SK-N-SH treated with all-trans-retinoic acid at 6 μM for 48 hours (cell line): Measurements from ENCODE around the gene GNPAT.

Experiments
- ATAC-seq: fragments of 200-7000 bp; cut with Tn5 transposase; 3 replicates; pipeline ENCODE4 v1.9.1; 2020; ENCODE audit warnings: mild to moderate bottlenecking, moderate library complexity
- BACH2 ChIP-seq: fragments of 250-450 bp; sonication (Bioruptor Pico); IDR thresholded peaks from 2 replicates; pipeline ENCODE4 v1.9.0; 2021; ENCODE audit warnings: mild to moderate bottlenecking, borderline replicate concordance
- CSDC2 ChIP-seq: fragments of 250-450 bp; sonication (Bioruptor Pico); IDR thresholded peaks from 2 replicates; pipeline ENCODE4 v1.5.0; 2020; ENCODE audit warnings: mild to moderate bottlenecking, moderate library complexity
- ESRRG ChIP-seq: fragments of 250-450 bp; sonication (Bioruptor Pico); IDR thresholded peaks from 2 replicates; pipeline ENCODE4 v1.6.1; 2021; ENCODE audit warnings: mild to moderate bottlenecking
- GLIS3 ChIP-seq: fragments of 250-450 bp; sonication (Bioruptor Pico); IDR thresholded peaks from 2 replicates; pipeline ENCODE4 v1.5.0; 2020; ENCODE audit warnings: mild to moderate bottlenecking, moderate library complexity
- ISL1 ChIP-seq: fragments of 250-450 bp; sonication (Bioruptor Pico); IDR thresholded peaks from 2 replicates; pipeline ENCODE4 v2.1.2; 2022; ENCODE audit warnings: mild to moderate bottlenecking, moderate library complexity
- OSR1 ChIP-seq: fragments of 250-450 bp; sonication (Bioruptor Pico); IDR thresholded peaks from 2 replicates; pipeline ENCODE4 v1.8.0; 2022; ENCODE audit warnings: moderate library complexity, mild to moderate bottlenecking, inconsistent platforms
- RARB ChIP-seq: fragments of 250-450 bp; sonication (Bioruptor Pico); IDR thresholded peaks from 2 replicates; pipeline ENCODE4 v1.8.0; 2021; ENCODE audit warnings: mild to moderate bottlenecking, moderate library complexity
- SNAI2 ChIP-seq: fragments of 250-450 bp; sonication (Bioruptor Pico); IDR thresholded peaks from 2 replicates; pipeline ENCODE4 v1.5.0; 2020; ENCODE audit warnings: mild to moderate bottlenecking, moderate library complexity
- TCF4 ChIP-seq: fragments of 250-450 bp; sonication (Bioruptor Pico); IDR thresholded peaks from 2 replicates; pipeline ENCODE4 v1.8.0; 2021; ENCODE audit warnings: mild to moderate bottlenecking, moderate library complexity, borderline replicate concordance
- TOX ChIP-seq: fragments of 250-450 bp; sonication (Bioruptor Pico); IDR thresholded peaks from 2 replicates; pipeline ENCODE4 v1.8.0; 2021; ENCODE audit warnings: mild to moderate bottlenecking, moderate library complexity, borderline replicate concordance
- TSHZ2 ChIP-seq: fragments of 250-450 bp; sonication (Bioruptor Pico); IDR thresholded peaks from 2 replicates; pipeline ENCODE4 v1.5.0; 2020; ENCODE audit warnings: mild to moderate bottlenecking, moderate library complexity
- ZC3H10 ChIP-seq: fragments of 250-450 bp; sonication (Bioruptor Pico); IDR thresholded peaks from 2 replicates; pipeline ENCODE4 v1.5.1; 2021; ENCODE audit warnings: mild to moderate bottlenecking, moderate library complexity
- ZFP30 ChIP-seq: fragments of 450-650 bp; formaldehyde crosslinking; IDR thresholded peaks from 2 replicates; pipeline ENCODE4 v1.5.0; 2022; ENCODE audit warnings: mild to moderate bottlenecking, moderate library complexity
- ZNF565 ChIP-seq: fragments of 450-650 bp; formaldehyde crosslinking; conservative IDR thresholded peaks from 2 replicates; pipeline ENCODE4 v1.5.0; 2020; ENCODE audit warnings: low read depth, mild to moderate bottlenecking, moderate library complexity
- TF ChIP-seq, protein P1 (sequence below): fragments of 250-450 bp; sonication (Bioruptor Pico); IDR thresholded peaks from 2 replicates; pipeline ENCODE4 v1.8.0; 2021; ENCODE audit warnings: low read depth, mild to moderate bottlenecking, moderate library complexity, borderline replicate concordance
- TF ChIP-seq, protein P2 (sequence below): fragments of 250-450 bp; sonication (Bioruptor Pico); IDR thresholded peaks from 2 replicates; pipeline ENCODE4 v1.8.0; 2020; ENCODE audit warnings: mild to moderate bottlenecking, moderate library complexity, borderline replicate concordance
- TF ChIP-seq, protein P3 (sequence below): fragments of 250-450 bp; sonication (Bioruptor Pico); IDR thresholded peaks from 2 replicates; pipeline ENCODE4 v1.5.1; 2020; ENCODE audit warnings: low read depth, mild to moderate bottlenecking, moderate library complexity

The GNPAT gene

GRCh38 chr1:231200388-231201031 lies 40.5 kb upstream of the GNPAT start:
- TF ChIP-seq TSHZ2 (CRISPR knock-in tag) (peak; percentile 44; the same call in 1 of the 2 replicates), OSR1 (CRISPR knock-in tag) (no peak), ZNF565 (CRISPR knock-in tag) (no peak), ISL1 (CRISPR knock-in tag) (0 out of 2 replicates have a peak, but pooled peaks have one; percentile 29), TCF4 (CRISPR knock-in tag) (peak; percentile 79)
- TF ChIP-seq, all 23 proteins: peak for 3
- ATAC-seq = peak; percentile 50; the same call in 2 of the 3 replicates

- no peak for ATAC-seq
- TF ChIP-seq ESRRG (CRISPR knock-in tag) (no peak), RARB (CRISPR knock-in tag) (no peak), TCF4 (CRISPR knock-in tag) (no peak), ZC3H10 (CRISPR knock-in tag) (no peak), TSHZ2 (CRISPR knock-in tag) (no peak), ISL1 (CRISPR knock-in tag) (no peak), CSDC2 (no peak), TOX (CRISPR knock-in tag) (no peak), SNAI2 (no peak), GLIS3 (CRISPR knock-in tag) (no peak)
- TF ChIP-seq, protein P1, sequence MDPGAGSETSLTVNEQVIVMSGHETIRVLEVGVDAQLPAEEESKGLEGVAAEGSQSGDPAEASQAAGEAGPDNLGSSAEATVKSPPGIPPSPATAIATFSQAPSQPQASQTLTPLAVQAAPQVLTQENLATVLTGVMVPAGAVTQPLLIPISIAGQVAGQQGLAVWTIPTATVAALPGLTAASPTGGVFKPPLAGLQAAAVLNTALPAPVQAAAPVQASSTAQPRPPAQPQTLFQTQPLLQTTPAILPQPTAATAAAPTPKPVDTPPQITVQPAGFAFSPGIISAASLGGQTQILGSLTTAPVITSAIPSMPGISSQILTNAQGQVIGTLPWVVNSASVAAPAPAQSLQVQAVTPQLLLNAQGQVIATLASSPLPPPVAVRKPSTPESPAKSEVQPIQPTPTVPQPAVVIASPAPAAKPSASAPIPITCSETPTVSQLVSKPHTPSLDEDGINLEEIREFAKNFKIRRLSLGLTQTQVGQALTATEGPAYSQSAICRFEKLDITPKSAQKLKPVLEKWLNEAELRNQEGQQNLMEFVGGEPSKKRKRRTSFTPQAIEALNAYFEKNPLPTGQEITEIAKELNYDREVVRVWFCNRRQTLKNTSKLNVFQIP (CRISPR knock-in tag) = no peak
- TF ChIP-seq, protein P2, sequence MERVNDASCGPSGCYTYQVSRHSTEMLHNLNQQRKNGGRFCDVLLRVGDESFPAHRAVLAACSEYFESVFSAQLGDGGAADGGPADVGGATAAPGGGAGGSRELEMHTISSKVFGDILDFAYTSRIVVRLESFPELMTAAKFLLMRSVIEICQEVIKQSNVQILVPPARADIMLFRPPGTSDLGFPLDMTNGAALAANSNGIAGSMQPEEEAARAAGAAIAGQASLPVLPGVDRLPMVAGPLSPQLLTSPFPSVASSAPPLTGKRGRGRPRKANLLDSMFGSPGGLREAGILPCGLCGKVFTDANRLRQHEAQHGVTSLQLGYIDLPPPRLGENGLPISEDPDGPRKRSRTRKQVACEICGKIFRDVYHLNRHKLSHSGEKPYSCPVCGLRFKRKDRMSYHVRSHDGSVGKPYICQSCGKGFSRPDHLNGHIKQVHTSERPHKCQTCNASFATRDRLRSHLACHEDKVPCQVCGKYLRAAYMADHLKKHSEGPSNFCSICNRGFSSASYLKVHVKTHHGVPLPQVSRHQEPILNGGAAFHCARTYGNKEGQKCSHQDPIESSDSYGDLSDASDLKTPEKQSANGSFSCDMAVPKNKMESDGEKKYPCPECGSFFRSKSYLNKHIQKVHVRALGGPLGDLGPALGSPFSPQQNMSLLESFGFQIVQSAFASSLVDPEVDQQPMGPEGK = no peak
These were observed 39.5 kb upstream of the GNPAT start for GRCh38 chr1:231201375-231201978.

- no peak for TF ChIP-seq CSDC2
- TF ChIP-seq TOX (CRISPR knock-in tag) = no peak
- TF ChIP-seq, all 23 proteins: peak for 0
These were observed 38.9 kb upstream of the GNPAT start for GRCh38 chr1:231201979-231202633.

DNA sequence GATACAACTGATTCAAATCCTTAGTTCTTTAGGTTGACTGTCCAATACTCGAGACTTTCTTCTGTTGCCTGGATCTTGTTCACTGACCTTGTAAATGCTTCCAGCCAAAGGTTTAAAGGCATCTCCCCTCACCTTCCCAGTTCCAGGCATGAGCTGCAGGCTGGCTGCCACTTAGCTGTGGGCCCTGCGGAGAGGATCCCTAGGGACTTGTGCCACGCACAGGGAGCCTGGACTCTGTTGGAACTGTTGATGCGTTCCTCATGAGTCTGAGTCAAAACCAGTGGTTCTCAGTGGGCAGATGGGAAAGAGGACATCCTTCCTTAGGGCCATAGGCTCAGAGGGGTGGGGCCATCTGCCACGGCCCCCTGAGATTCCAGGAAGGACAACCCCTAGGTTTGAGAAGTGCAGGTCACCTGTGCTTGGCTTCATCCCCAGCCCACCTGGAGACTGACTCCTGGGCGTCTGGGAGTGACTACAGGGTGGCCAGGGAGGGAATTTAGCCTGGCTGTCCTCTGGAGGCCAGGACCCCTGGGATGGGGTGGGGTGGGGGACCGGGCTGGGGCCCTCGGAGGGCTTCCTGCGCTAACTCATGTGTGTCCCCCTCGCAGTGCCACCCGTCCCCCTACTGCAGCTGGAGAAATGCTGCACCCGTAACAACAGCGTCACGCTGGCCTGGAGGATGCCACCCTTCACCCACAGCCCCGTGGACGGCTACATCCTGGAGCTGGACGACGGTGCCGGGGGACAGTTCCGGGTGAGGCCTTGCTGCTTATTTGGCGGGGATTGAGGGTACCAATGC lies 37.6 kb upstream of the GNPAT start:
- ATAC-seq = no peak
- TF ChIP-seq CSDC2 = no peak
- TF ChIP-seq BACH2 (CRISPR knock-in tag) = no peak
- no peak for TF ChIP-seq SNAI2
- TF ChIP-seq, protein P3, sequence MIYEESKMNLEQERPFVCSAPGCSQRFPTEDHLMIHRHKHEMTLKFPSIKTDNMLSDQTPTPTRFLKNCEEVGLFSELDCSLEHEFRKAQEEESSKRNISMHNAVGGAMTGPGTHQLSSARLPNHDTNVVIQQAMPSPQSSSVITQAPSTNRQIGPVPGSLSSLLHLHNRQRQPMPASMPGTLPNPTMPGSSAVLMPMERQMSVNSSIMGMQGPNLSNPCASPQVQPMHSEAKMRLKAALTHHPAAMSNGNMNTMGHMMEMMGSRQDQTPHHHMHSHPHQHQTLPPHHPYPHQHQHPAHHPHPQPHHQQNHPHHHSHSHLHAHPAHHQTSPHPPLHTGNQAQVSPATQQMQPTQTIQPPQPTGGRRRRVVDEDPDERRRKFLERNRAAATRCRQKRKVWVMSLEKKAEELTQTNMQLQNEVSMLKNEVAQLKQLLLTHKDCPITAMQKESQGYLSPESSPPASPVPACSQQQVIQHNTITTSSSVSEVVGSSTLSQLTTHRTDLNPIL (CRISPR knock-in tag) = no peak
- TF ChIP-seq OSR1 (CRISPR knock-in tag) = no peak
- TF ChIP-seq TCF4 (CRISPR knock-in tag) = no peak
- no peak for TF ChIP-seq RARB (CRISPR knock-in tag)
- TF ChIP-seq ZNF565 (CRISPR knock-in tag) = no peak
- no peak for TF ChIP-seq TOX (CRISPR knock-in tag)
- no peak for TF ChIP-seq ESRRG (CRISPR knock-in tag)
- no peak for TF ChIP-seq ZC3H10 (CRISPR knock-in tag)
- no peak for TF ChIP-seq TSHZ2 (CRISPR knock-in tag)
- no peak for TF ChIP-seq GLIS3 (CRISPR knock-in tag)
- no peak for TF ChIP-seq ZFP30 (CRISPR knock-in tag)

More at GRCh38 chr1:231201979-231202633, 38.9 kb upstream of the GNPAT start:
- no peak for ATAC-seq
